Measurements from ENCODE around the gene PICALM. TPM values are rescaled to one million over a fixed set of nuclear protein-coding genes. Genes with fewer than 3 reads are reported as not detected.

PICALM gene
- total RNA-seq, 1 experiment from 2014 or later = 164 TPM

- DNase-seq (ENCODE audit: low read depth) = no peak
Observed at GRCh38 chr11:86052693-86053641, 15.9 kb downstream of the PICALM start.

GRCh38 chr11:86050196-86050709 is 18.6 kb downstream of the PICALM start:
- DNase-seq (ENCODE audit: low read depth) = no peak

GRCh38 chr11:86047275-86047991 is 21.5 kb downstream of the PICALM start:
- DNase-seq (ENCODE audit: low read depth) = peak; percentile 24

- no peak for DNase-seq (ENCODE audit: low read depth)
Observed at GRCh38 chr11:86046116-86046515, 22.8 kb downstream of the PICALM start.

GRCh38 chr11:86043765-86044503 is 24.9 kb downstream of the PICALM start:
- DNase-seq (ENCODE audit: low read depth) = no peak

GRCh38 chr11:86041975-86042378 is 26.9 kb downstream of the PICALM start:
- peak; percentile 84 for DNase-seq (ENCODE audit: low read depth)

- no peak for DNase-seq (ENCODE audit: low read depth)
Observed at GRCh38 chr11:86040919-86041850, 27.7 kb downstream of the PICALM start.

GRCh38 chr11:86039094-86039493 is 29.8 kb downstream of the PICALM start:
- DNase-seq (ENCODE audit: low read depth) = no peak

- no peak for DNase-seq (ENCODE audit: low read depth)
Observed at GRCh38 chr11:86037743-86038142, 31.1 kb downstream of the PICALM start.

- no peak for DNase-seq (ENCODE audit: low read depth)
Observed at GRCh38 chr11:86035920-86036319, 33.0 kb downstream of the PICALM start.

GRCh38 chr11:86035164-86035563 is 33.7 kb downstream of the PICALM start:
- no peak for DNase-seq (ENCODE audit: low read depth)

- DNase-seq (ENCODE audit: low read depth) = no peak
Observed at GRCh38 chr11:86034710-86035109, 34.2 kb downstream of the PICALM start.

GRCh38 chr11:86021377-86021776 is 47.5 kb downstream of the PICALM start:
- no peak for DNase-seq (ENCODE audit: low read depth)

- DNase-seq (ENCODE audit: low read depth) = no peak
Observed at GRCh38 chr11:86018249-86018648, 50.6 kb downstream of the PICALM start.

- DNase-seq (ENCODE audit: low read depth) = no peak
Observed at GRCh38 chr11:86016451-86016850, 52.4 kb downstream of the PICALM start.

GRCh38 chr11:86015699-86016098 is 53.2 kb downstream of the PICALM start:
- DNase-seq (ENCODE audit: low read depth) = no peak

- DNase-seq (ENCODE audit: low read depth) = no peak
Observed at GRCh38 chr11:86014221-86014620, 54.7 kb downstream of the PICALM start.

- no peak for DNase-seq (ENCODE audit: low read depth)
Observed at GRCh38 chr11:86013713-86014112, 55.2 kb downstream of the PICALM start.

GRCh38 chr11:86011175-86011574 is 57.7 kb downstream of the PICALM start:
- no peak for DNase-seq (ENCODE audit: low read depth)

GRCh38 chr11:86003654-86004053 is 65.2 kb downstream of the PICALM start:
- no peak for DNase-seq (ENCODE audit: low read depth)
